ENCODE measurements around the gene MOCS2.
"Not testable (repeated sequence)": the region's sequence is repeated elsewhere in the genome, so short reads cannot be mapped to it uniquely, and the experiment has no call there.

Gene MOCS2, protein sequence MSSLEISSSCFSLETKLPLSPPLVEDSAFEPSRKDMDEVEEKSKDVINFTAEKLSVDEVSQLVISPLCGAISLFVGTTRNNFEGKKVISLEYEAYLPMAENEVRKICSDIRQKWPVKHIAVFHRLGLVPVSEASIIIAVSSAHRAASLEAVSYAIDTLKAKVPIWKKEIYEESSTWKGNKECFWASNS

DNA sequence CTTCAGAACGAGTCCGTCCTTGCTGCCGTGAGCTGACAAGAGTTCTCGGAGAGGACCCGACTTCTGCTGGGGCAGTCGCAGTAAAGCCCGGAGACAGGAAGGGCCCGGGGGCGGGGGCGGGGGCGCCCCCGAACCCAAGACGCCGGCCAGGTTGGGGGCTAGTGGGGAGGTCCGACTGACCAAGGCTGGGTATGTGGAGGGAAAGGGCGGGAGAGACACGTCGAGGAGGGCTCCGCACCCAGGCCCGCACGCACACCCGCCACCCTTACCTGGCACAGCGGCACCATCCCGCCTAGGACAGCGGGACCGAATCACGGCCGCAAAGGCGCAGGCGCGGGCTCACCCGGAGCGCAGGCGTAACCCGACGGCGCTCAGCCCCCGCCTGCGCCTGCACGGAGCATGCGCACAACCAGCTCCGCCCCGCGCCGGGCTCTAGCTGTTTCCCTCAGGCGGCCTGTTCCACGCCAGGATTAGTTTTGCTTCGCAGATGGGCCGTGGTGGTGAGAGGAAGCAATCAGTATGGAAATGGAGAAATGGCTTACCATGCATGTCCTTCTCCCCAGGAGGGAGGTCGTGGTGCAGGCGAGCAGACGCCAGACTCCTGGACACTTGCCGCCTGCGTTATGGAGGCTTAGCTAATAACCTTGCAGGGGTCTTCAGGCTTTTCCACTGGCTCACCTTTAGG lies at the start of gene MOCS2:
Gene MOCS2, minus strand, starts transcription at position 315 of the 685 bp plus-strand sequence. CDS start 2,583 bp downstream, outside the sequence.
- in situ Hi-C loops (cut with MboI; ENCODE audit: low sequenced_read_pairs), result no loop called here

DNA sequence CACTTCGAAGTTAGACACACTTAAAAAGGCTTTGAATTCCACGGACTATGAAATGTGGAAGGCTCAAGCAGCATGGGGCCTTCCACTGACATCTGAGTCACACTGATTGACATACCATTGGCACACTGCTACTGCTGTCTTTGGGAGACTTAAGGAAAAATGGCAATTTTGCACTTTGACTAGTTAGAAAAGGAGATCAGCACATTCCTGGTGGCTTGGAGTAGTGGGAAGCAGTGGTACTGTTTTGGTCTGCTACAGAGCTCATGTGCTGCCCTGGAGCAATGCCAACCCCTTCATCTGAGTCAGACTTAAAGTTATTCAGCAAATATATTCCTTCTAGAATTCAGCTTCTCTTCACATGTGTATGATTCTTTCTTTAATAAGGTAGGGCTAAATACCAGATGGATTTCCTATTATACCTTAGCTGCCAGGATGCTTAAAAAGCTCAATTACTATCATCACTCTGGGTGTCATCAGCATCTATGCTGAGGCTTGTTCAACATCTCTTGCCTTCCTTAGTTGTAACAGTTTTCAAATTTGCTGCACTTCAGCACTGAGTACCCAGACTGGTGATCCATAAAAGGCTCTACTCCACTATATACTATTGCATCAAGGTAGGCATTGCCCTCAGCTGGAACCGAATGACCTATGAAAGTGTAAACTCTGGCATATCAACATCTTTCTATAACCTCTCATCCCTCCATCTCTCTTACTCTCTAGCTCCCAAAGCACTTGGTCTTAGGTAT lies 42.3 kb upstream of the MOCS2 start:
- in situ Hi-C loops (cut with MboI; ENCODE audit: low sequenced_read_pairs), result no loop called here

DNA sequence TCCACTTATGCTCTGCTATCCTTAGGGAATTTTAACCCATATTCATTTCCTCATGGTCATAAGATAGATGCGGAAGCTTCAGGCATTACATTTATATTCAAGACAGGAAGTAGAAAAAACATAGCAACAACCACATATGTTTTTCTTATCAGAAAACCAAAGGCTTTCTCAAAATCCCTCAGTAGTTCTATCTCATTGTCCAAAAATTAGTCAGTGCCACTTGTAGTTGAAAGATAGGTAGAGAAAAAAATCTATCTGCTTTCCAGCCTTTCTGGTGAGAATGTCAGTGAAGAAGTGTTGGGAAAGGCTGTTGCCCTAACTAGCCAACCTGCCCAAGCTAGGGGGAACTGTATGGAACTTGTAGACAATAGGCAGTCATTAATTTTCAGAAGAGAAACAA lies 23.5 kb upstream of the MOCS2 start:
- in situ Hi-C loops (cut with MboI; ENCODE audit: low sequenced_read_pairs), result no loop called here

DNA sequence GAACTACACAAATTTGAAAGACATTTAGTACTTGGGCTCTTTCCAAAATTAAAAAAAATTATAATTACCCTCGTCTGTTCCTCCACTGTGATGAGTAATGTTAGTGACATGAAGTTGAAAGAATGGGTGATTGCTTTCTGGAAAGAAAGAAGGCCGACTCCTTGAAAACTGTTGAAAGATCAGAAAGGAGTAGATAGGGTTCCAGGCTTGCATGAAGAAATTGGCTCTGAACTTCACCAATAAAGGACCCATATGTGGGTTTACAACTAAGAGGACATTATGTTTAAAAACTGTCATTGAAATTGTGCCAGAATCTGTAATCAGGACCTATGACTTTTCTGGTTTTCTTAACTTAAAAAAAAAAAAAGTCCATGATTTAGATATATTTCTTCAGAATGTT lies 20.7 kb upstream of the MOCS2 start:
- in situ Hi-C loops (cut with MboI; ENCODE audit: low sequenced_read_pairs), result no loop called here

DNA sequence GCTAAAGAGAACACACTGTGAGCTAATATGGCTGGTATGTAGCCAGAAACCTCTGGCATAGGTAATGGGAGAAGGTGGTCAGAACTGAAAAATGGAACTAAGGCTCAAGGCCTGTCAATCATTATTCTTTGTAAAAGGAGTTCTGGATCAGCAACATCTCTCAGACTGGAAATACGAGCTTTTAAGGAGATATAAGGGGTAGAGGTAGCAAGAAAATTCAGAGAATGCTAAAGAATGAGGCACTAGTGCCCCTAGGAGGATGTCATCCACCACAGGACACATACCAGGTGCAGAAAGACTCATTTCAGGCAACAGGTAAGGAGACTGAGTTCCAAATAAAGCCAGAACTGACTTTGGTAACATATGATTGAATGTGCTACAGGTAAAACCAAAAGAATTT lies 18.9 kb upstream of the MOCS2 start:
- in situ Hi-C loops (cut with MboI; ENCODE audit: low sequenced_read_pairs), result no loop called here

DNA sequence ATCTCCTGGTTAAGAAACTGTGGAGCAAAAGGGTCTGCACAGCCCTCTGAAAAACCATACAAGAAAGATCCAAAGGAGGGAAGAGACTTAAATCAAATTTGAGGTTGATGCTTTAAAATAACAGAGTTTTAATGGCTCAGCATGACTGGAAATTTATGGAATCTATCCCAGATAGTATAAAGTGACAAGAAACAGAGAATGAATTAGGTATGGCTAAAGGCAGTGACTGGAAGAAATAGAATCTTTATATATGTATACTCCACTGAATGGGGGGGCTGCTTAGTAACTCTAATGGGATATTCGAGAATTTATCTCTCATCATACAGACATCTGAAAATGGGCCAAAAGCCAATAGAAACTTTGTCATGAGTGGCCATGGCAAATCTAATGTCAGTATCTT lies 17.6 kb upstream of the MOCS2 start:
- in situ Hi-C loops (cut with MboI; ENCODE audit: low sequenced_read_pairs), result no loop called here

DNA sequence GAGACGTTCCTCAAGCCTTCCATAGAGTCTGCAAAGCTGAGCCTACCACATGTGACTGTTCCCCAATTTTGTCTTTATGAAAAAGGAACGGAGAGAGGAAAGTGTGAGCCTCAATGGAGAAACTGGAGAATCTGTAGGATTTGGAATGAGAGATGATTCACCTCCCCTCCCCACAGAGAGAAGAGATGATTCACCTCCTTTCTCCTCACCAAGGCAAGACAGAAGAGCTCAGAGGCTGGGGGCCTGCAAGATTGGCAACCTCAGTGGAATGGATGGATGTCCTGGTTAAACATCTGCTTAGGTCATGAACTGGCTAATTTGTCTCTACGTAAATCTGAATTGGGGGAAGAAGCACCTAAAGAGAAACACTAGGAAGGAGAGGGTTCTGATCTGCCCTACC lies 17.0 kb upstream of the MOCS2 start:
- in situ Hi-C loops (cut with MboI; ENCODE audit: low sequenced_read_pairs), result no loop called here

DNA sequence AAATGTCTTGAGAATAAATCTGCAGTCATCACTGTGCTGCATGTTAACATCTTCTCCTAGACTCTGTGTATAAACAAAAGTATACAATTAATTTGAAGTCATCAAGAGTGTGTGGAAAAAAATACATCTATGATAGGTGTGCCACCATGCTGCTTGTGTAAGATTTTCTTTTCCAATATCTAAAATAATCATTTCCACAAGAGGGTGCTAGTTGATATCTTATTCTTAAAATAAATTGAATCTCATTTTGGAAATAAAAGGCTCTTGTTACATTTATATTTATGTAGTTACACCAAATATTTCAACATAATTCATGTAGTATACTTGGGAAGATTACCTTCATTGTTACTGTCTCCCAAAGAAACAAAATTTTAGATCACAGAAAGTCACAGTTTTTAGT lies 14.1 kb upstream of the MOCS2 start:
- in situ Hi-C loops (cut with MboI; ENCODE audit: low sequenced_read_pairs), result no loop called here

DNA sequence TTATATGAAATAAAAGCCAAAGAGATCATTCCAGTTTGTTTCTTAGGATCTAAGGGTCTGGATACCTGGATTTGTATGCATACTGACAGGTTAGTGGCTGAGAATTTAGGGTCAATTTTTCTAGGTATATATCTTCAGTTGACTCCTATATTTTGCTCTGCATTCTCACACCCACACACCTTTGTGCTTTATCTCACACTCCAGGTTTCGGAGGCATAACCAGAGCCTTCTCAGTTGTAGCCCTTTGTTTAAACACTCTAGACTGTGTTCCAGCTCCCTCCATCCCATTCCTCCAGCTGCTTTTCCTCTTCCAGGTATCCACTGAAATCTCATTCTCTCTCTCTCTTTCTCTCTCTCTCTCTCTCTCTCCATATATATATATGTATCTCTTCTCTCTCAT lies 10.6 kb upstream of the MOCS2 start:
- in situ Hi-C loops (cut with MboI; ENCODE audit: low sequenced_read_pairs), result no loop called here

DNA sequence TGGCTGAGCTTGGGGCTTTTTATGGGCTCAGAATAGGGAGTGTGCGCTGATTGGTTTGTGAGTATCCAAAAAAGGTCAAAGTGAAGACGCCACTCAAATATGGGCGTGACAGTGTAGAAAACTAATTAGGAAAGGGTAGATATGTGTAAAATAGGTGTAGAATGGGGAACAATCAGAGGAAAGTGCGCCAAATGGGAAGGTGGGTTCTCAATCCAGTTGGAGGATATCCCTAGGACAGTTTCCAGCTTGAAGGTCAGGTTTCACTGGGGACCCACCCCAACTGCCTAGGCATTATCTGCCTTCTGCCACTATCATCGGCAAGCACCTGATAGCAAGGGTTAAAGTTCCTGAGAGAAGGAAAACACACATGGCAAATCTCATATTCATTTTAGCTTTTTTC lies 9.3 kb upstream of the MOCS2 start:
- in situ Hi-C loops (cut with MboI; ENCODE audit: low sequenced_read_pairs), result no loop called here

DNA sequence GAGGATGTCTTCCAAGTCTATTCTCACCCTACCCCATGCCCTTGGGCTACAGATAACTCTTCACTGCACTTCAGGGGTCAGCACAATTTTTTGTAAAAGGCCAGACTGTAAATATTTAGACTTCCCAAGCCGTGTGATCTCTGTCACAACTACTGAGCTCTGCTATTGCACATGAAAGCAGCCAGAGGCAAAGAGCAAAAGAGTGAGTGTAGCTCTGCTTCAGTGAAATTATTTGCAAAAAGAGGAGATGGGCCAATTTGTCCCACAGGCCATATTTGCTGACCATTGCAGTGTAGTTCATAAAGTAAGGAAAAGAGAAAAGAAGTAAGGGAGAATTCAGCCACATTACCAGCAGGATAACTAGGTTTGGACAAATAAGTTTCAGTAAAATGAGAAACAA lies 7.0 kb upstream of the MOCS2 start:
- in situ Hi-C loops (cut with MboI; ENCODE audit: low sequenced_read_pairs), result no loop called here

DNA sequence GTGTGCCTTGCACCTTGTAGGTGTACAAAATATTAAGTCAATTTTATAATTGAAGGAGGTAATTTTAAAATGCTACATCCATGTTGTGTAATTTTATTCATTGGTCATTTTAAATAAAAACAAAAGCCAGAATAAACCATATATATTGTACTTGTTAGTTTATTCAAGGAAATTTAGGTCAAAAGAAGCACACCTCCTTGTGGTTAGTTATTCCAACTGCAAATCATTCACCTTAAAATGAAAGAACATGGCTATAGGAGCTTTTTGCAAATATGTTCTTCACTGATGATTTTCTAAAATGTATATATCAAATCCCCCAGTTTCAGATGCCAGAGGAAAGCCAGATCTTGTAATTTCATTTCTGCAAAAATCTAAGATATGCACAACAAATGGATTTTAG lies 5.4 kb upstream of the MOCS2 start:
- in situ Hi-C loops (cut with MboI; ENCODE audit: low sequenced_read_pairs), result no loop called here

DNA sequence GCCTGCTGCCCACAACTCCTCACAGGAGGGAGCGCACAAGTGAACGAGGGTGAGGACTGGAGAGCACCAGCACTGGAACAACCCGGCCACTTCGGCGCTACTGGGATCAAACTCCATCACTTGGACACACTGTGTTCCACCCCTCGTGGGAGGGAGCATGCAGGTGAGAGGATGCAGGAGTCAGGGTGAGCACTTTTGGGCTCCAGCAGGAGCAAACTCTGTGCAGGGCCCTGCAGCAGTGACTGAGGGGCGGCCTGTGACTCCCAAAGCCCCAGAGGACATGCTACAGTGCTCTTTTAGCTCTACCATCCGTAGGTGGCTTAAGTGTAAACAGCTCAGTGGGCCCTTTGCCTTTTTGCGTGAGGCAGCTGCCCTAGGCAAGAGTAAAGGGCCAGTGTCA lies 4.4 kb upstream of the MOCS2 start:
- in situ Hi-C loops (cut with MboI; ENCODE audit: low sequenced_read_pairs), result no loop called here

DNA sequence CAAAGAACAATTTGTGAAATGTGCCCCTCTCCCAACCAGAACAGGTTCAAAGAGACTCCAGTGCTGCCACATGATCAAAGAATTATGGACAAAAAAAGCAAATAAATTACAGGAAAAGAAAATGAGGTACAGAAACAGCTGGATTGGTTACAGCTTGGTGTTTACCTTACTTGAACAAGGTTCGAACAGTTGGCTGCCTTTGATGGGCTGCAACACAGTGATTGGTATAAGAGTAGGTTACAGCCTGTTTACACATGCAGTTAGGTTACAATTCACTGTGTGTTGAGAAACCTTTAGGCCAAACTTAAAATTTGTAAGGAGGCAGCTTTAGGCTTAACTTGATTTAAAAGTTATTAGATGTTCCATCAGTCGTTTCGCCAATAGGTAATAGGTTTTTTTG lies 3.4 kb upstream of the MOCS2 start:
- in situ Hi-C loops (cut with MboI; ENCODE audit: low sequenced_read_pairs), result no loop called here

DNA sequence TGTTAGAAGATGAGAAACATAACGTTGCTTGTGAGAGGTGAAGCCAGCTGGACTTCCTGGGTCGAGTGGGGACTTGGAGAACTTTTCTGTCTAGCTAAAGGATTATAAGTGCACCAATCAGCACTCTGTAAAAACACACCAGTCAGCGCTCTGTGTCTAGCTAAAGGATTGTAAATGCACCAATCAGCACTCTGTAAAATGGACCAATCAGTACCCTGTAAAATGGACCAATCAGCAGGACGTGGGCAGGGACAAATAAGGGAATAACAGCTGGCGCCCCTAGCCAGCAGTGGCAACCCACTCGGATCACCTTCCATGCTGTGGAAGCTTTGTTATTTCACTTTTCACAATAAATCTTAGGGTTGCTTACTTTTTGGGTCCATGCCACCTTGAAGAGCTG lies 2.8 kb upstream of the MOCS2 start:
- in situ Hi-C loops (cut with MboI; ENCODE audit: low sequenced_read_pairs), result not testable (repeated sequence)

DNA sequence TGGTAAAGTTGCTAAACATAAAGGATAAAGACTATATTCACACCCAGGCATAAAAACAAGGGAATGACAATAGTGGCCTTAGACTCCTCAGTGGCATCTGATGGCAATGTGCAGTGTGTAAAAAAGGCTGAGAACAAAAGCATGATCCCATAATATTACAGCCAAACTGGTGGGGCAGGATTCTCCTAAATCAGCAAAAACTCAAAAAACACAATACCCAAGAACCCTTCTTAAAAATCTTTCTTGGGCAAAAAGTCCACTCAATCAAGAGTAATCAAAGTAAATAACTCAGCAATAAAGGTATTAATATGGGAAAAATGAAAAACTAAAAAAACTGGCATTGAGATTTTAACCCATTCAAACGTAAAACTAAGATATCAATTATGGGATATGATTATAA lies 1.6 kb upstream of the MOCS2 start:
- in situ Hi-C loops (cut with MboI; ENCODE audit: low sequenced_read_pairs), result no loop called here

DNA sequence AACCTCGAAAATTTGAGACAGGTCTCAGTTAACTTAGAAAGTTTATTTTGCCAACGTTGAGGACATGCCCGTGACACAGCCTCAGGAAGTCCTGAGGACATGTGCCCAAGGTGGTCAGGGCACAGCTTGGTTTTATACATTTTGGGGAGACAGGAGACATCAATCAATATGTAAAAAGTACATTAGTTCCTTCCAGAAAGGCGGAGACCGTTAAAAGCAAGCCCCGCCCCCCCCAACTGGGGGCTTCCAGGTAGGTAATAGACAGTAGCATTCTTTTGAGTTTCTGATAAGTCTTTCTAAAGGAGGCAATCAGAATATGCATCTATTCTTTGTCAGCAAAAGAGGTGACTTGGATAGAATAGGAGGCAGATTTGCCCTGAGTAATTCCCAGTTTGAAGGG lies 599 bp upstream of the MOCS2 start:
- in situ Hi-C loops (cut with MboI; ENCODE audit: low sequenced_read_pairs), result no loop called here

DNA sequence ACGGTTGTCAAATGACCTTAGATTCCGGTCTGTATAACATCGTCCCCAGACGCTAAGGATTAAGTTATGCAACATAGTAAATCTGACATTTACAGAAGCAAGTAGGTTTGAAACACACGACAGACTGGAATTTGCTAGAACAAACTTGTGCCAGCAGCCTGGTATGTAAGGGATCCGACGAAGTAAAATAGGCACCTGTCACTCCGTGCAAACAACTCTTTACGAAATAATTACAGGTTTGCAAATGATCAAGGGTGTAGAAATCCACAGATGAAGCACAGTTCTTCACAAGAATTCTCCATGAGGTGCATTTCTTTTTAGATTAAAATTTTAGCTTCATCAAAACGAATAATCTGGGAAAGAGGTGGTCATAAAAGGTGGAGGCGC lies 508 bp downstream of the MOCS2 start:
- in situ Hi-C loops (cut with MboI; ENCODE audit: low sequenced_read_pairs), result no loop called here

DNA sequence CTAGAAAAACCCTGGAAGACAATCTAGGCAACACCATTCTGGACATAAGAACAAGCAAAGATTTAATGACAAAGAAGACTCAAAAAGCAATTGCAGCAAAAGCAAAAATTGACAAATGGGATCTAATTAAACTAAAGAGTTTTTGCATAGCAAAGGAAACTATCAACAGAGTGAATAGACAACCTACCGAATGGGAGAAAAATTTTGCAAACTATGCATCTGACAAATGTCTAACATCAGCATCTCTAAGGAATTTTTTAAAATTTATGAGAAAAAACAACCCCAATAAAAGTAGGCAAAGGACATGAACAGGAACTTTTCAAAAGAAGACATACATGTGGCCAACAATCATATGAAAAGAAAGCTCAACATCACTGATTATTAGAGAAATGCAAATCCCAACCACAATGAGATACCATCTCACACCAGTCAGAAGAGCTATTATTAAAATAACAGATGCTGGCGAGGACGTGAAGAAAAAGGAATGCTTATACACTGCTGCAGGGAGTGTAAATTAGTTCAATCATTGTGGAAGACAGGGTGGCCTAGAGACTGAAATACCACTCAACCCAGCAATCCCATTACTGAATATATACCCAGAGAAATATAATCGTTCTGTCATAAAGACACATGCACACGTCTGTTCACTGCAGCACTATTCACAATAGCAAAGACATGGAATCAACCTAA lies 3.8 kb downstream of the MOCS2 start:
- in situ Hi-C loops (cut with MboI; ENCODE audit: low sequenced_read_pairs), result no loop called here

DNA sequence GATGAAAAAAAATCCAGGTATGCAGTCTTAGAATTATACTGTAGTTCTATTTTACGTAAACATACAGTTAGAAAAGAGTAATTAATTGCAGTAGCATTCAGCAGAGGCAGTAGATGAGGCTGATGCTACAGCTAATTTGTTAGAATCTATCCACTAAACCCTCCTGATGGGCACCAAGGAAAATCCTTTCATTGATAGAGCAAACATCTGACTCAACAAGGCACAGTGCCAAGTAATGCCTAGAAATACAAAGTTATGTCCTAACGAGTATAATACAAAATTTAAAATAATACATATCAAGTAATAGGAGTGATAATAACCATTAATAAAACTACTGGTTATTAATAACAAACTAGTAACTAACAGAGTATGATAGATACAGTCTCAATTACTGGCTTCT lies 9.0 kb downstream of the MOCS2 start:
- in situ Hi-C loops (cut with MboI; ENCODE audit: low sequenced_read_pairs), result no loop called here

DNA sequence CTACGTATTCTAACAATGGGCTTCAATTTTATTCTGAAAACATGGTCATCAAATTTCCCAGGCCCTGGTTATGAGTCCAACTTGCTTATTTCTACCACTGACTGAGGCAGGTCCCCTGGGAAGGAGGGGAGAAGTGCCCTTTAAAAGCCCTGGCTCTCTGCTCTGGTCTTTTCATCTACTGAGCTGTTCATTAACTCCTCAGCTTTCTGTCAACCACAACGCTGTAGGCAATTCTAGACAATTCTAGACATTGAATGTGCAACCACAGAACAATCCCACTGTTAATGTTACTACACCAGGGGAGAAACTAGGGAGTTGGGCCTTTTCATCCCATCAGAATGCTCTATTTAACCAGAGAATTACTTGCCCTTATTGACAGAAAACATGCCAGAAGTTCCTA lies 10.0 kb downstream of the MOCS2 start:
- in situ Hi-C loops (cut with MboI; ENCODE audit: low sequenced_read_pairs), result no loop called here

All from HL-60/S4 (cell line).